Dendritic cell treated with granulocyte-macrophage colony-stimulating factor and Interleukin-4, amounts not matched to agents 40 ng/mL and 50 ng/mL, for 4 days (primary cell): ENCODE results near the gene RAE1.

Source experiments
- H3K27ac Mint-ChIP-seq: one replicate; pipeline ENCODE4 v1.8.0; 2022; ENCODE audit warnings: mild to moderate bottlenecking, mixed read lengths
- H3K27me3 Mint-ChIP-seq: one replicate; pipeline ENCODE4 v1.8.0; 2022; ENCODE audit warnings: mild to moderate bottlenecking, mixed read lengths
- H3K36me3 Mint-ChIP-seq: one replicate; pipeline ENCODE4 v1.8.0; 2022; ENCODE audit warnings: low read depth, mixed read lengths
- H3K4me1 Mint-ChIP-seq: one replicate; pipeline ENCODE4 v1.8.0; 2022; ENCODE audit warnings: low read depth, mixed read lengths
- H3K4me3 Mint-ChIP-seq: one replicate; pipeline ENCODE4 v1.8.0; 2022; ENCODE audit warnings: mild to moderate bottlenecking, moderate library complexity, mixed read lengths
- H3K9me3 Mint-ChIP-seq: one replicate; pipeline ENCODE4 v1.8.0; 2022; ENCODE audit warnings: mixed read lengths
- intact Hi-C: fragments of 100-400 bp; cut with micrococcal nuclease; formaldehyde crosslinking; loops from one replicate; pipeline ENCODE4 v1.15.0; 2022

Gene RAE1

GRCh38 chr20:57400821-57401564 lies 49.9 kb downstream of the RAE1 start:
- Mint-ChIP-seq H3K4me1 (peaks cover 56% of the 10 kb centered on the region), H3K9me3 (no peaks in the 10 kb centered on the region), H3K27ac (peak overlapping the region; percentile 0), H3K27me3 (peaks cover 2% of the 10 kb centered on the region), H3K36me3 (peaks cover 95% of the 10 kb centered on the region), H3K4me3 (no peak overlapping the region)
- intact Hi-C loops = no loop called here

DNA sequence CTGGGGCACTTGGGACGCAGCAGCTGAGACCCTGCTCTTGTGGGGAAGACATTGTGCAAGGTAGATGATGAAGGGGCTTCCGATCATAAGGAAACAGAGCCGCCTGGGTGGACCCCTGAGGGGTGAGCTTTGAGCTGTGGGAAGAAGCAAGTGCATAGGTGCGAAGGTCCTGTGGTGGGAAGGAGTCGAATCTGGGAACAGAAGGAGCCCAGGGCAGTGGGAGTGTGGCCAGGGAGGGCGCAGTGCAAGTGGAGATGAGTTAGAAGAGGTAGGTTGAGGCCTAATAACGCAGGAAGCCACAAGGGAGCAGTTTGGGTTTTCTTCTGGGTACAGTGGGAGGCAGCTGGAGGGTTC lies 50.5 kb downstream of the RAE1 start:
- Mint-ChIP-seq H3K27me3 (peaks cover 2% of the 10 kb centered on the region), H3K9me3 (no peaks in the 10 kb centered on the region), H3K4me1 (peaks cover 50% of the 10 kb centered on the region), H3K36me3 (peaks cover 95% of the 10 kb centered on the region), H3K4me3 (no peak overlapping the region), H3K27ac (peak overlapping the region; percentile 0)
- intact Hi-C loops = no loop called here

DNA sequence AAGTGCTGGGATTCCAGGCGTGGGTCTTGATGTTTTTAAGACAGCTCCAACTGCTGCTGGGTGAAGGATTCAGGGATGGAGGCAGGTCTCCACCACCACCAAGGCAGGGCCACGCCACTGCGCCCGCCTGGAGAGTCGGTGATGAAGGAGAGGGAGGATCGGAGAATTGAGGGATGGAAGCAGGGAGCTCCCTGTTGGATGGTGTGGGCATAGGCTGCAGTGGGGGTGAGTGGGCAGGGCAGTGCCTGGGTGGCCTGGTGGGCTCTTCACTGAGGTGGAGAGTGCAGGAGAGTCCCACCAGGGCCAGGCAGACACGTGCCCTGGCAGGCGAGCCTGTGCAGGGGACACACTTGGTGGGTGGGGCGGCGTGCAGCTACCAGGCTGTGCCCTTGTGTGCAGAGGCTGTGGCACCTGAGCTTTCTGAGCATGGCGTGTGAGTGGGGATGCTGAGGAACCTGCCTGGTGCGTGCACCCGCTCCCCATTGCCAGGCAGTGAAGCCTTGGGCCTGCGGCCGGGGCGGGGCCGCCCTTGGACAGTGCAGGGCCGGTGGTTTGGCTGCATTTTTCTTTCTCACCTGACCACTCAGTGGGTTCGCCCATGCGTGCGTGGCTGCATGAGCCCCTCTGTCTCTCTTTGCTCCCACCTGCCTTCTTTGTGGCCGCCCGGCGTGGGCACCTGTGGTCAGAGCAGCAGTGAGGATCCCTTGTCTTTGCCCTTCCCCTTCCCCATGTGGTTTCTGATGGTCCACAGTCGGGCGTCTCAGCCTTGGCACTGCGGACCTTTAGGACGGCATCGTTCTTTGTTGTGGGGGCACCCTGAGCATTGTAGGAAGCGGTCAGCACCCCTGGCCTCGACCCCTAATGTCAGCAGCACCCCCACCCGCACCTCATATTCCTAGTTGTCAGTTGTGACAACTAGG lies 51.4 kb downstream of the RAE1 start:
- Mint-ChIP-seq H3K4me1 (peaks cover 41% of the 10 kb centered on the region), H3K27me3 (peaks cover 2% of the 10 kb centered on the region), H3K27ac (no peak overlapping the region), H3K36me3 (peaks cover 95% of the 10 kb centered on the region), H3K9me3 (no peaks in the 10 kb centered on the region), H3K4me3 (no peak overlapping the region)
- intact Hi-C loops = no loop called here

- intact Hi-C loops = no loop called here
- H3K27ac Mint-ChIP-seq = no peak overlapping the region
- H3K36me3 Mint-ChIP-seq = peaks cover 96% of the 10 kb centered on the region
- peaks cover 34% of the 10 kb centered on the region for H3K4me1 Mint-ChIP-seq
- no peaks in the 10 kb centered on the region for H3K9me3 Mint-ChIP-seq
- H3K4me3 Mint-ChIP-seq = no peak overlapping the region
- H3K27me3 Mint-ChIP-seq = peaks cover 2% of the 10 kb centered on the region
Measured at GRCh38 chr20:57403216-57403615, 52.2 kb downstream of the RAE1 start.

- no peak overlapping the region for H3K4me3 Mint-ChIP-seq
- no peaks in the 10 kb centered on the region for H3K9me3 Mint-ChIP-seq
- H3K27me3 Mint-ChIP-seq = no peaks in the 10 kb centered on the region
- H3K27ac Mint-ChIP-seq = no peak overlapping the region
- H3K4me1 Mint-ChIP-seq = peaks cover 26% of the 10 kb centered on the region
- intact Hi-C loops = no loop called here
- H3K36me3 Mint-ChIP-seq = peaks cover 99% of the 10 kb centered on the region
Measured at GRCh38 chr20:57404006-57404405, 53.0 kb downstream of the RAE1 start.

DNA sequence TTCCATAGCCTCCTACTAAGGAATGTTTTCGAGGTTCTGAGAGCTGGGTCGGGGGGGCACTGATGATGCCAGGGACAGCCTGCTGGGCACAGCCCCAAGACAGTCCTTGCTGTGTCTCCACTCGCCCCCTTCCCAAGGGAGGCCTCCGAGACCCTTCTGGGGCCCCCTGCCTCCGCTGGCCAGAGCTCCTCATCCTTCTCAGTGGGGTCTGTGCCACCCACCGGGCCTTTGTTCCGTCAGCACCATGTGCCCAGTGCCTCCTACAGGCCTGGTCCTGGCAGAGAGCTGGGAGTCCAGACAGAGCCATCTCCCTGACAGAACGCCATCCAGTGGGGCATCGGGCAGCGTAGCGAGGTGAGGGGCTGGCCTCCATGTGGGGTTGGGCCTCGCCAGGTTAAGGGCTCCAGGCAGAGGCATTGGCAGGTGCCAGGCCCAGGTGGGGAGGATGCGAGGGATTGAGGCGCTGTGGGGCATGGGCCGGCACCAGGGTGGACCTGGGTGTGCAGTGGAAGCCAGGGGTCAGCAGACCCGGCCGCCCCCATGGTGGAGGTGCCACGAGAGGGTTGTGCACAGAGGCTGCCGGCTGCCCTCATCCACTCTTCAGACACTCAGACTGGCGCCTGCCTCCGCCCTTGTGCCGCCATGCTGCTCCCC lies 53.5 kb downstream of the RAE1 start:
- H3K36me3 Mint-ChIP-seq = peaks cover 99% of the 10 kb centered on the region
- no peak overlapping the region for H3K27ac Mint-ChIP-seq
- H3K27me3 Mint-ChIP-seq = no peaks in the 10 kb centered on the region
- intact Hi-C loops = no loop called here
- peaks cover 20% of the 10 kb centered on the region for H3K4me1 Mint-ChIP-seq
- H3K9me3 Mint-ChIP-seq = no peaks in the 10 kb centered on the region
- no peak overlapping the region for H3K4me3 Mint-ChIP-seq

DNA sequence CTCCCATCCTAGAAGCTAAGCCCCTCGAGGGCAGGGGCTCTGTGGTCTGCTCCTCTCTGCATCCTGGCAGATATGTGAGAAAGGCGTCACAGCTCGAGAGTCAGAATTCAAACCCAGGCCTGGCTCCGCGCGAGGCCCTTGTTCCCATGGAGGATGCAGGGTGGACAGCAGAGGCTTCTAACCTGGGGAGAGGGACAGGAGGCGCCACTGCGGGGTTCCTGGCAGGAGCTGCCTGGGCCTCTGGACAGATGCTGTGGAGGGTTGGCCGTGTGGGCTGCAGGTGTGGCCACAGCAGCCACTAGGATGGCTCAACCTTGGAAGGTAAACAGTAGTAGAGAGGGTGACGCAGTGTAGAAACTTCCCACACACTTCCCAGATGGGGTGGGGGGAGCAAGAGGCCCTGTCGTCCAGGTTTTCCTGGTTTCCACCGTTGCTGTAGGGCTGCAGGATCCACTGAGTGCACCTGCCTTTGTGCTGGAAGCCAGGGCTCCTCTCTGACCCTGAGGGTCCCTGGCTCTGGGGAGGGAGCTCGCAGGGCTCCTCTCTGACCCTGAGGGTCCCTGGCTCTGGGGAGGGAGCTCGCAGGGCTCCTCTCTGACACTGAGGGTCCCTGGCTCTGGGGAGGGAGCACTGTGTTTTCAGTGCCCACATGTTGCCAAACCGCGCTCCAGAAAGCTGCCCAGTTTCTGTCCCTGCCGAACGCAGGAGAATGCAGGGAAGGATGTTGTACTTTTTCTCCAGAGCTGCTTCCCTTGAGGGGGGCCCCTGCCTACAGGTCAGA lies 54.4 kb downstream of the RAE1 start:
- Mint-ChIP-seq H3K4me3 (no peak overlapping the region), H3K27me3 (no peaks in the 10 kb centered on the region), H3K36me3 (peaks cover 97% of the 10 kb centered on the region), H3K4me1 (peaks cover 12% of the 10 kb centered on the region), H3K27ac (no peak overlapping the region), H3K9me3 (no peaks in the 10 kb centered on the region)
- intact Hi-C loops = no loop called here

DNA sequence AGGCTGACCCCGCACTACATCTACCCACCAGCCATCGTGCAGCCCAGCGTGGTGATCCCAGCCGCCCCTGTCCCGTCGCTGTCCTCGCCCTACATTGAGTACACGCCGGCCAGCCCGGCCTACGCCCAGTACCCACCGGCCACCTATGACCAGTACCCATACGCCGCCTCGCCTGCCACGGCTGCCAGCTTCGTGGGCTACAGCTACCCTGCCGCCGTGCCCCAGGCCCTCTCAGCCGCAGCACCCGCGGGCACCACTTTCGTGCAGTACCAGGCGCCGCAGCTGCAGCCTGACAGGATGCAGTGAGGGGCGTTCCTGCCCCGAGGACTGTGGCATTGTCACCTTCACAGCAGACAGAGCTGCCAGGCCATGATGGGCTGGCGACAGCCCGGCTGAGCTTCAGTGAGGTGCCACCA lies 56.5 kb downstream of the RAE1 start:
- Mint-ChIP-seq H3K4me1 (peaks cover 6% of the 10 kb centered on the region), H3K4me3 (no peak overlapping the region), H3K36me3 (peaks cover 75% of the 10 kb centered on the region), H3K27ac (no peak overlapping the region), H3K27me3 (peaks cover 4% of the 10 kb centered on the region), H3K9me3 (no peaks in the 10 kb centered on the region)
- intact Hi-C loops = no loop called here

DNA sequence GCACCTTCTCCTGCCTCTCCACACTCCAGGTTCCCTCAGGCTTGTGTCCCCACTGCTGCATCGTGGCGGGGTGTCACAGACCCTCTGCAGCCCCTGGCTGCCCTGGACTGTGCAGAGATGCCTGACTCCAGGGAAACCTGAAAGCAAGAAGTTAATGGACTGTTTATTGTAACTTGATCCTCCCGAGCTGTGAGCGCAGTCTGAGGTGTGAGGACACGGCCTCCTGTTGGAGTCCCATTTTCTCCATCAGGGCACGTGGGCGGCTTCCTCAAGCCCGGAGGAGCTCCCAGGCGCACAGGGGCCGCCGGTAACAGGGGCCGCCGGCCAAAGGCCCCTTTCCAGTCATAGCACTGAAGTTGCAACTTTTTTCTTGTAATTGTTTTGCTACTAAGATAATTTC lies 57.1 kb downstream of the RAE1 start:
- no peak overlapping the region for H3K4me3 Mint-ChIP-seq

GRCh38 chr20:57408536-57409233 lies 57.6 kb downstream of the RAE1 start:
- no peak overlapping the region for H3K4me3 Mint-ChIP-seq
- peaks cover 4% of the 10 kb centered on the region for H3K27me3 Mint-ChIP-seq
- no peak overlapping the region for H3K27ac Mint-ChIP-seq
- H3K9me3 Mint-ChIP-seq = no peaks in the 10 kb centered on the region
- H3K4me1 Mint-ChIP-seq = peaks cover 6% of the 10 kb centered on the region
- intact Hi-C loops = no loop called here
- peaks cover 64% of the 10 kb centered on the region for H3K36me3 Mint-ChIP-seq

More for the DNA sequence above, 57.1 kb downstream of the RAE1 start:
- Mint-ChIP-seq H3K36me3 (peaks cover 69% of the 10 kb centered on the region), H3K4me1 (peaks cover 6% of the 10 kb centered on the region), H3K27me3 (peaks cover 4% of the 10 kb centered on the region), H3K27ac (no peak overlapping the region), H3K9me3 (no peaks in the 10 kb centered on the region)
- intact Hi-C loops = no loop called here

DNA sequence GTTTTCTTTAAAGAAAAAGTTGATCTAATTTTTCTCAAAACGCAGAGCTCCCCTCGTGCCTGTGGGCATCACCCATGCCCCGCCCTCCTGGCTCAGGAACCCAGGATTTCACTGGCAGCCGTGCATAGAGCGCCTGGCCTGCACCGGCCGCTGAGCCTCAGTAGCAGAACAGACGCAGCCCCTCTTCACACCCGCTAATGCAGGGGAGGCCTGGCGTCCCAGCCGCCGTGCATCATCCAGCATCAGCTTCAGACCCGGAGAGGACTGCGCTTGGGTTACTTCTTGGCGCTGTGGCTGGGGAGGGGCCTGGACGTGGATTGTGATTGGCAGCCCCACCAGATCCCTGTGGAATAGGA lies 58.2 kb downstream of the RAE1 start:
- intact Hi-C loops = no loop called here

DNA sequence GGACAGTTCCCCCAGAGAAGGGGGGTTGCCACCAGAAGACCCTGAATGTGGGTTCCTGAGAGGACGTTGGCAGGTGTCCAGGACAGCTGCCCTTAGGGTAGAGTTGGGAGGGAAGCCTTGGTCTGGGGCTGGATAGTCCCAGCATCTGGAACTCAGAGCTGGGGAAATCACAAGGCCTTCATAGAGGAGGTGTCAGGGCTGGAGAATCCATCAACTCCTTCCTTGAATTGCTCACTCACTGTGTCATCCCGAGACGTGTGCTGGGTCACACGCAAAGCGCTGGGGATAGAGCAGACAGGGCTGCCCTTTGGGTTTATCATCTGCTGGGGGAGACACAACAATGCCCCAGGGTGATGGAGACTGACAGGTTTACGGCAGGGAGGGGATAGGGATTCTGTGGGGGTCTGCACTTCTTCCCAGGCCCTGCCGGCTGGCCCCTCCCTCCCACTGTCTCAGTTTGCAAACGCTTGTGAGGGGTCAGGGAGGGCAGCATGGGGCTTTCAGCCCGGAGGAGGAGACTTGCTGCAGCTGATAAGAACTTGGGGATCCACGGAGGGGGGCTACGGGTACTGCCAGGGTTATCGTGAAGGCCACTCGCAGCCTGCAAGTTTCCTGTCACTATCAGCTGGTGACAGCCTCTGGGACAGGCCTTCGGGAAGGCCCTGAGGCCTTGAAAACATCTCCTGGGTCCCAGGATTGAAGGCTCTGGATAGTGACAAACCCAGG lies 58.8 kb downstream of the RAE1 start:
- Mint-ChIP-seq H3K27me3 (peaks cover 5% of the 10 kb centered on the region), H3K4me1 (peaks cover 9% of the 10 kb centered on the region), H3K36me3 (peaks cover 52% of the 10 kb centered on the region), H3K4me3 (no peak overlapping the region), H3K9me3 (no peaks in the 10 kb centered on the region), H3K27ac (no peak overlapping the region)
- intact Hi-C loops = no loop called here

More for the DNA sequence above, 58.2 kb downstream of the RAE1 start:
- Mint-ChIP-seq H3K4me1 (peaks cover 6% of the 10 kb centered on the region), H3K27me3 (peaks cover 4% of the 10 kb centered on the region), H3K36me3 (peaks cover 58% of the 10 kb centered on the region), H3K27ac (no peak overlapping the region), H3K4me3 (no peak overlapping the region), H3K9me3 (no peaks in the 10 kb centered on the region)
